Mesenchymal stem cell (in vitro differentiated cells and primary cell): ENCODE results near the gene HK1.

Source experiments
- DNase-seq: peaks from one replicate; pipeline ENCODE4 v3.0.0-alpha.2; 2013
- H2AFZ ChIP-seq: one replicate; pipeline ENCODE4 v1.6.1; 2013; ENCODE audit warnings: low read depth, mild to moderate bottlenecking, control low read depth, inconsistent platforms, low read length, moderate library complexity
- H2AK5ac ChIP-seq: 2 replicates; pipeline ENCODE4 v1.6.1; 2013; ENCODE audit warnings: low read length, moderate library complexity, mild to moderate bottlenecking, inconsistent platforms; ENCODE audit not compliant: severe bottlenecking
- H2BK120ac ChIP-seq: one replicate; pipeline ENCODE4 v1.6.1; 2013; ENCODE audit warnings: low read depth, mild to moderate bottlenecking, inconsistent platforms, low read length, moderate library complexity
- H2BK12ac ChIP-seq, 2 experiments: one replicate each; pipeline ENCODE4 v1.6.1; 2013; ENCODE audit warnings: inconsistent platforms in 2 of 2, low read length in 2 of 2, mild to moderate bottlenecking in 2 of 2, moderate library complexity in 2 of 2, control low read depth in 1 of 2
- H2BK15ac ChIP-seq: one replicate; pipeline ENCODE4 v1.6.1; 2013; ENCODE audit warnings: mild to moderate bottlenecking, low read depth, inconsistent platforms; ENCODE audit not compliant: poor library complexity, severe bottlenecking
- H2BK5ac ChIP-seq: 2 replicates; pipeline ENCODE4 v1.6.1; 2013; ENCODE audit warnings: low read depth, mild to moderate bottlenecking, low read length, control low read depth, inconsistent platforms; ENCODE audit not compliant: poor library complexity, severe bottlenecking
- H3K14ac ChIP-seq, 2 experiments: one replicate each; pipeline ENCODE4 v1.6.1; 2013; ENCODE audit warnings: inconsistent platforms in 2 of 2, low read length in 2 of 2, control low read depth in 1 of 2, mild to moderate bottlenecking in 1 of 2, moderate library complexity in 1 of 2
- H3K18ac ChIP-seq, 2 experiments: one replicate each; pipeline ENCODE4 v1.6.1; 2013; ENCODE audit warnings: inconsistent platforms in 2 of 2, low read length in 2 of 2, control low read depth in 1 of 2, low read depth in 1 of 2, mild to moderate bottlenecking in 1 of 2
- H3K23ac ChIP-seq, 2 experiments: one replicate each; pipeline ENCODE4 v1.6.1; 2013; ENCODE audit warnings: inconsistent platforms in 2 of 2, low read length in 2 of 2, mild to moderate bottlenecking in 2 of 2, moderate library complexity in 2 of 2, control low read depth in 1 of 2
- H3K27ac ChIP-seq: 2 replicates; pipeline ENCODE4 v1.5.1; 2013; ENCODE audit warnings: mild to moderate bottlenecking, moderate library complexity, low read length, control low read depth, inconsistent platforms; ENCODE audit not compliant: poor library complexity, severe bottlenecking
- H3K27me3 ChIP-seq, 2 experiments: 2 replicates each; pipeline versions ENCODE4 v1.6.1 to v1.7.0; 2013; ENCODE audit warnings: low read length in 2 of 2, mild to moderate bottlenecking in 2 of 2, moderate library complexity in 2 of 2, control low read depth in 1 of 2, inconsistent platforms in 1 of 2; ENCODE audit not compliant: control insufficient read depth in 1 of 2, insufficient read depth in 1 of 2
- H3K36me3 ChIP-seq, 2 experiments: 2 replicates each; pipeline versions ENCODE4 v1.6.1 to v1.7.0; 2013; ENCODE audit warnings: low read length in 2 of 2, control low read depth in 1 of 2, inconsistent platforms in 1 of 2, low read depth in 1 of 2, mild to moderate bottlenecking in 1 of 2; ENCODE audit not compliant: insufficient read depth in 2 of 2, control insufficient read depth in 1 of 2
- H3K4ac ChIP-seq, 2 experiments: one replicate each; pipeline ENCODE4 v1.6.1; 2013; ENCODE audit warnings: inconsistent platforms in 2 of 2, low read length in 2 of 2, mild to moderate bottlenecking in 2 of 2, moderate library complexity in 2 of 2, control low read depth in 1 of 2, low read depth in 1 of 2
- H3K4me1 ChIP-seq: 2 replicates; pipeline ENCODE4 v1.6.1; 2013; ENCODE audit warnings: low read depth, low read length, control low read depth; ENCODE audit not compliant: control insufficient read depth, insufficient read depth
- H3K4me2 ChIP-seq: 2 replicates; pipeline ENCODE4 v1.6.1; 2013; ENCODE audit warnings: low read length, mild to moderate bottlenecking, inconsistent platforms; ENCODE audit not compliant: poor library complexity, severe bottlenecking
- H3K4me3 ChIP-seq, 2 experiments: 2 replicates each; pipeline versions ENCODE4 v1.5.1 to v1.7.0; 2013; ENCODE audit warnings: low read length in 2 of 2, mild to moderate bottlenecking in 2 of 2, control low read depth in 1 of 2, low read depth in 1 of 2; ENCODE audit not compliant: insufficient read depth in 1 of 2
- H3K79me1 ChIP-seq: replicated peaks from 2 replicates; pipeline ENCODE4 v1.6.1; 2013; ENCODE audit warnings: mild to moderate bottlenecking, control low read depth, low read length, inconsistent platforms; ENCODE audit not compliant: poor library complexity, severe bottlenecking
- H3K9ac ChIP-seq: 2 replicates; pipeline ENCODE4 v1.7.0; 2013; ENCODE audit warnings: mild to moderate bottlenecking, low read length, moderate library complexity
- H3K9me3 ChIP-seq: 2 replicates; pipeline ENCODE4 v1.7.0; 2013; ENCODE audit warnings: mild to moderate bottlenecking, low read length; ENCODE audit not compliant: control insufficient read depth
- H4K8ac ChIP-seq: one replicate; pipeline ENCODE4 v1.6.1; 2013; ENCODE audit warnings: inconsistent platforms, mild to moderate bottlenecking, low read length, moderate library complexity
- H4K91ac ChIP-seq: one replicate; pipeline ENCODE4 v1.6.1; 2013; ENCODE audit warnings: mild to moderate bottlenecking, low read length, inconsistent platforms
- WGBS: methylation state at CpG from one replicate; pipeline ENCODE4 v1.1.7; 2013; ENCODE audit warnings: mixed read lengths; 5-methylcytosine and 5-hydroxymethylcytosine counted together

The HK1 gene

GRCh38 chr10:69374242-69374641, 95.9 kb downstream of the HK1 start:
- 97% methylated on average over 13 of the region's 13 CpGs for WGBS
- Histone ChIP-seq H2AK5ac (no peak overlapping the region), H3K4me2 (no peak overlapping the region), H3K36me3 (peaks cover 50 to 77% of the 10 kb centered on the region in 2 experiments), H2BK5ac (no peak overlapping the region), H3K27ac (no peak overlapping the region), H3K4me3 (no peak overlapping the region), H3K18ac (no peak overlapping the region), H2BK12ac (no peak overlapping the region), H2BK120ac (no peak overlapping the region), H3K4ac (no peak overlapping the region), H3K14ac (no peak overlapping the region), H3K4me1 (peaks cover 3% of the 10 kb centered on the region), H3K27me3 (no peaks in the 10 kb centered on the region), H3K9me3 (no peaks in the 10 kb centered on the region), H4K8ac (no peak overlapping the region), H3K9ac (no peak overlapping the region), H3K23ac (no peak overlapping the region), H2BK15ac (no peak overlapping the region), H2AFZ (no peak overlapping the region), H4K91ac (no peak overlapping the region), H3K79me1 (peaks cover 31% of the 10 kb centered on the region)
- DNase-seq = no peak

GRCh38 chr10:69374931-69375306, 96.6 kb downstream of the HK1 start:
- Histone ChIP-seq H3K36me3 (peaks cover 52 to 77% of the 10 kb centered on the region in 2 experiments), H4K91ac (no peak overlapping the region), H3K14ac (no peak overlapping the region), H3K4me2 (no peak overlapping the region), H3K9ac (peak overlapping the region; percentile 40), H3K4me1 (peaks cover 3% of the 10 kb centered on the region), H3K27ac (no peak overlapping the region), H2BK5ac (no peak overlapping the region), H3K79me1 (peaks cover 35% of the 10 kb centered on the region), H4K8ac (no peak overlapping the region), H3K4ac (no peak overlapping the region), H2BK15ac (no peak overlapping the region), H2BK120ac (no peak overlapping the region), H3K4me3 (no peak overlapping the region), H2BK12ac (no peak overlapping the region), H2AK5ac (no peak overlapping the region), H3K18ac (no peak overlapping the region), H2AFZ (no peak overlapping the region), H3K27me3 (no peaks in the 10 kb centered on the region), H3K9me3 (no peaks in the 10 kb centered on the region), H3K23ac (no peak overlapping the region)
- WGBS = 96% methylated on average over 2 of the region's 2 CpGs
- no peak for DNase-seq

DNA sequence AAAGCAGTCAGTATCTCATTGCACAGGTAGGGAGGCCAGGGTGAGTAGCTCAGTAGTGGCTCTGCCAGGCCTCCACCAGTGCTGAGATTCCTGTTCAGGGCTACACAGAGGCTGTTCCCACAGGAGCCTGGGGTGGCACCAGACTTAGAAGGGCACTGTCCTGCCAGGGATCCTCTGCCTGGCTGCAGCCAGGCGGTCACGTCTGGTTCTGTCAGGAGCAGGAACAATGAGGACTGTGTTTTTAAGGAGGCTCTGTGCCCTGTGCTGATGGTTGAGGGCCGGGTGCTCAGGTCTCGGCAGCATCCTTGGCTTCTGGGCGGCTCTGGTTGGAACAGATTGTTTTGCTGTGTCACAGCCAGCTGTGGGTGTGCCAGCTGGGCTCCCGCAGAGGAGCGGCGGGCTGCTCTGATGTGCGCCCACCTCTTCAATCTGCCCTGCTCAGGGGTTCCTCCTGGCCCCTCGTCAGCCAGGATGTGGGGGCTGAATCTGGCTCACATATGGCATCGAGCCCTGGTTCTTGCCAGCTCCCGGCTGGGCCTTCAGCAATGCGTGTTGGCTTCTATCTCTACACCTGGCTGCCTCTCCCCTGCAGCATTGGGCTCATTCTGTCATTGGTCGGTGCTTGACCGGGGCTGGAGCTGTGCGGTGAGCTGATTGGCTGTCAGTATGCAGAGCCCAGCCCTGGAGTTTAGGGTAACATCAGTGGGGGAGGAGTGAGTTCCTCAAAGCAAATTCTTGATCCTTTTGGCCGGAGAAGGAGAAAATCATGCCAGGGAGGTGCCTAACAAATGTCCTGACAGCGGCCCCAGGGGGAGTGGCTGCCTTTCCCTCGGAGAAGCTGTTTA, 97.2 kb downstream of the HK1 start:
- H3K18ac ChIP-seq = no peak overlapping the region
- H4K8ac ChIP-seq = no peak overlapping the region
- peaks cover 3% of the 10 kb centered on the region for H3K4me1 ChIP-seq
- peaks cover 55 to 77% of the 10 kb centered on the region in 2 experiments for H3K36me3 ChIP-seq
- no peak overlapping the region for H3K4me3 ChIP-seq
- no peak overlapping the region for H3K23ac ChIP-seq
- H2BK120ac ChIP-seq = no peak overlapping the region
- no peak overlapping the region for H2BK5ac ChIP-seq
- no peak overlapping the region for H2BK12ac ChIP-seq
- H3K27me3 ChIP-seq = no peaks in the 10 kb centered on the region
- no peak overlapping the region for H3K14ac ChIP-seq
- WGBS = 86% methylated on average over 19 of the region's 19 CpGs
- no peaks in the 10 kb centered on the region for H3K9me3 ChIP-seq
- no peak overlapping the region for H2AK5ac ChIP-seq
- peak overlapping the region; percentile 40 for H3K9ac ChIP-seq
- H3K4ac ChIP-seq = no peak overlapping the region
- H2AFZ ChIP-seq = no peak overlapping the region
- no peak overlapping the region for H3K27ac ChIP-seq
- DNase-seq = no peak
- H3K4me2 ChIP-seq = no peak overlapping the region
- no peak overlapping the region for H2BK15ac ChIP-seq
- H4K91ac ChIP-seq = peak overlapping the region; percentile 19
- H3K79me1 ChIP-seq = peaks cover 36% of the 10 kb centered on the region

- H2BK5ac ChIP-seq = no peak overlapping the region
- no peaks in the 10 kb centered on the region for H3K27me3 ChIP-seq
- H3K9me3 ChIP-seq = no peaks in the 10 kb centered on the region
- peaks cover 33% of the 10 kb centered on the region for H3K79me1 ChIP-seq
- H4K91ac ChIP-seq = peak overlapping the region; percentile 34
- no peak overlapping the region for H2AFZ ChIP-seq
- H3K4me2 ChIP-seq = no peak overlapping the region
- no peak overlapping the region for H3K4ac ChIP-seq
- H2BK12ac ChIP-seq = no peak overlapping the region
- H4K8ac ChIP-seq = no peak overlapping the region
- H3K4me1 ChIP-seq = peaks cover 3% of the 10 kb centered on the region
- H3K18ac ChIP-seq = no peak overlapping the region
- no peak overlapping the region for H3K14ac ChIP-seq
- H3K23ac ChIP-seq = no peak overlapping the region
- H3K27ac ChIP-seq = no peak overlapping the region
- H2BK120ac ChIP-seq = no peak overlapping the region
- H2AK5ac ChIP-seq = no peak overlapping the region
- H3K4me3 ChIP-seq = no peak overlapping the region
- H3K9ac ChIP-seq = no peak overlapping the region
- DNase-seq = no peak
- peaks cover 56 to 76% of the 10 kb centered on the region in 2 experiments for H3K36me3 ChIP-seq
- WGBS = 97% methylated on average over 11 of the region's 11 CpGs
- no peak overlapping the region for H2BK15ac ChIP-seq
These were observed 98.4 kb downstream of the HK1 start for GRCh38 chr10:69376662-69377061.
